ENCODE data around the gene MRPS6.

The MRPS6 gene

DNA sequence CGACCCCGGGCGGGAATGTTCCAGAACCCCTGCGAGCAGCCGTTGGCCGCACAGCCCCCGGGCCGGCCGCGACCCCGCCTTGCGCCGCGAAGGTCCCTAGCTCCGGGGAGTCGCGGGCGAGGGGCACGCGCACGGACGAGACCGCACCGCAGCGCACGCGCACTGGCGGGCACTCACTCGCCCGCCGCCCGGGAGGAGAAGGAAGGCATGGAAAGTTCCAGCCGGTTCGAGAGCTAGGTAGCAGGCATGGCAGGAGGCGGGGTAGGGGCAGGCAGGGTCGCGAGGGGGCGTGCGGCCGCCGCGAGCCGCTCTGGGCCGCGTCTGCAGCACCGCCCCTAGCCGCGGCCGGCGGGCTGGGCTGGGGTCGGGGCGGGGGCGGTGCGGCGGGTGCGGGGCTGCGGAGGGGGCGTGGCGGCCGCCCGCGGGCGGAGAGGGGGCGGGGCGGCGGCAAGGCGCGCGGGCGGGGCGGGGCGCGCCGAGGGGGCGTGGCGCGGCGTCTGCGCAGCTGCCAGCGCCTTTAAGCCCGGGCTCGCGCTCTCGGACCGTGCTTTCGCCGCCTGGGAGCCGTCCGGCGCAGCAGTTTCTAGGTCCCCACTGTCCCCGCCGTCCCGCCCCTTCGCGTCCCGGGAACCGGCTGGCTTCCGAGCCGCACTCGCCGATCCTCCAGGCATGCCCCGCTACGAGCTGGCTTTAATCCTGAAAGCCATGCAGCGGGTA lies at the start of gene MRPS6, which contains the start of gene SLC5A3:
MRPS6 (plus strand) TSS at position 547 of the 717 bp plus-strand sequence; CDS start at position 670, 123 bp downstream.
SLC5A3 (plus strand) TSS at position 547 of the 717 bp plus-strand sequence. CDS start 21,621 bp downstream, outside the sequence.
- H3K27ac ChIP-seq, result peak within 1 kb of the TSS; percentile 93
- TF ChIP-seq, protein P1, sequence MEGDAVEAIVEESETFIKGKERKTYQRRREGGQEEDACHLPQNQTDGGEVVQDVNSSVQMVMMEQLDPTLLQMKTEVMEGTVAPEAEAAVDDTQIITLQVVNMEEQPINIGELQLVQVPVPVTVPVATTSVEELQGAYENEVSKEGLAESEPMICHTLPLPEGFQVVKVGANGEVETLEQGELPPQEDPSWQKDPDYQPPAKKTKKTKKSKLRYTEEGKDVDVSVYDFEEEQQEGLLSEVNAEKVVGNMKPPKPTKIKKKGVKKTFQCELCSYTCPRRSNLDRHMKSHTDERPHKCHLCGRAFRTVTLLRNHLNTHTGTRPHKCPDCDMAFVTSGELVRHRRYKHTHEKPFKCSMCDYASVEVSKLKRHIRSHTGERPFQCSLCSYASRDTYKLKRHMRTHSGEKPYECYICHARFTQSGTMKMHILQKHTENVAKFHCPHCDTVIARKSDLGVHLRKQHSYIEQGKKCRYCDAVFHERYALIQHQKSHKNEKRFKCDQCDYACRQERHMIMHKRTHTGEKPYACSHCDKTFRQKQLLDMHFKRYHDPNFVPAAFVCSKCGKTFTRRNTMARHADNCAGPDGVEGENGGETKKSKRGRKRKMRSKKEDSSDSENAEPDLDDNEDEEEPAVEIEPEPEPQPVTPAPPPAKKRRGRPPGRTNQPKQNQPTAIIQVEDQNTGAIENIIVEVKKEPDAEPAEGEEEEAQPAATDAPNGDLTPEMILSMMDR (conservative IDR thresholded peaks at IDR 0.05), result peak; percentile 63

DNA sequence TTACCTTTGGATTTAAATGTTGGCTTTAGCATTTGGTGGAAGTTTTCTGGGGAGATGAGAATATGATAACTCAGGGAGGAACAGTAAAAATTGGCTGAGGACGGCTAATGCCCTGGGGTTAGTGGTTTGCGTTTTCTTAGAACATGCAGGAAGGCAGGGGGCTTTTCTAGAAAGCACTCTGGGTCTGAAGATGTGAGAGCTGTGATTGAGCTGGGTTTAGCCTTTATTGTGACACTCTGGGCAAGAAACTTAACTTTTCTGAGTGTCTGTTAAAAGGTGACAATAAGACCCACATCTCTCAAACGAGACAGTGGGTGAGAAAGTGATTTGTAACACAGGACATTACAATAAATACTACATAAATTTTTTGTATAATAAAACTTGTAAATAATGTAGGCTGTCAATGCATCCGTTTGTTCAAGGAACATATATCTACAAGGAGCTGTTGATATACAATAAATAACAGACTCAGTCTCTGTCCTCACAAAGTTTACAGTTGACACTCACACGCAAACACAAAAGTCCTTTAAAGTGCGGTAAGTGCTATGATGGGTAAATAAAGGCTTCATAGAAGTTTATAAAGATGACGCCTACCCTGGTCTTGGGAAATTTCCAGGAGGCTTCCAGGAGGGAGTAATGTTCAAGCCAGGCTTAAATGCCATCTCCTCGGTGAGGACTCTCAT lies 49.5 kb upstream of the MRPS6 start:
- TF ChIP-seq, protein P1 (conservative IDR thresholded peaks at IDR 0.05), result no peak
- no peak overlapping the region for H3K27ac ChIP-seq

DNA sequence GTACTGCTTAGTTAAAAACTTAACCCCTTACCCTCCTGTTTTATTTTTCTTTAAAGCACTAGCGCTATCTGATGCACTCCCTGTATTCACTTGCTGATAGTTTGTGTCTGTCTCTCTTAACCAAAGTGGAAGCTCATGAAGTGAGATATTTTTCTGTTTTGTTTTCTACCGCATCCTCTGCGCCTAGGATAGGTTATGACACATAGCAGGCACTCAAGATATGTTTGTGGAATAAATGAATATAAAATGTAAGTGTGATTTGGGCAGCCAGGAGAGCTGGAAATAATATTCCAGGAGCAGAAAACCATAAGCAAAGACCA lies 49.0 kb upstream of the MRPS6 start:
- no peak overlapping the region for H3K27ac ChIP-seq
- TF ChIP-seq, protein P1 (conservative IDR thresholded peaks at IDR 0.05), result no peak

DNA sequence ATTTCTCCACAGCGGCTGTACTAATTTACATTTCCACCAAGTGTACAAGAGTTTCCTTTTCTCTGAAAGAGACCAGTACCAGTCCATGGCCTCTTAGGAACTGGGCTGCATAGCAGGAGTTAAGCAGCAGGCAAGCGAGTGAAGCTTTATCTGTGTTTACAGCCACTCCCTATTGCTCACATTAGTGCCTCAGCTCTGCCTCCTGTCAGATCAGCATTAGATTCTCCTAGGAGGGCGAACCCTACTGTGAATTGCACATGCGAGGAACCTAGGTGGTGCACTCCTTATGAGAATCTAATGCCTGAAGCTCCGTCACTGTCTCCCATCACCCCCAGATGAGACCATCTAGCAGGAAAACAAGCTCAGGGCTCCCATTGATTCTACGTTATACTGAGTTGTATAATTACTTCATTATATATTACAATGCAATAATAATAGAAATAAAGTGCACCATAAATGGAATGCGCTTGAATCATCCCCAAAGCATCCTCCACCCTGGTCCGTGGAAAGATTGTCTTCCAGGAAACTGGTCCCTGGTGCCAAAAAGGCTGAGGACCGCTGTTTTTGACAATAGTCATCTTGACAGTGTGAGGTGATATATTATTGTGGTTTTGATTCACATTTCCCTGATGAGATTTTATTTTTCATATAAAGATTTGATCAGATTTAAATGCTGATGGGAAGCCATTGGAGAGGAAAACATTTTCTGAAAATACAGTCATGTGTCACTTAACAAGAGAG lies 45.5 kb upstream of the MRPS6 start:
- TF ChIP-seq, protein P1 (conservative IDR thresholded peaks at IDR 0.05), result no peak

DNA sequence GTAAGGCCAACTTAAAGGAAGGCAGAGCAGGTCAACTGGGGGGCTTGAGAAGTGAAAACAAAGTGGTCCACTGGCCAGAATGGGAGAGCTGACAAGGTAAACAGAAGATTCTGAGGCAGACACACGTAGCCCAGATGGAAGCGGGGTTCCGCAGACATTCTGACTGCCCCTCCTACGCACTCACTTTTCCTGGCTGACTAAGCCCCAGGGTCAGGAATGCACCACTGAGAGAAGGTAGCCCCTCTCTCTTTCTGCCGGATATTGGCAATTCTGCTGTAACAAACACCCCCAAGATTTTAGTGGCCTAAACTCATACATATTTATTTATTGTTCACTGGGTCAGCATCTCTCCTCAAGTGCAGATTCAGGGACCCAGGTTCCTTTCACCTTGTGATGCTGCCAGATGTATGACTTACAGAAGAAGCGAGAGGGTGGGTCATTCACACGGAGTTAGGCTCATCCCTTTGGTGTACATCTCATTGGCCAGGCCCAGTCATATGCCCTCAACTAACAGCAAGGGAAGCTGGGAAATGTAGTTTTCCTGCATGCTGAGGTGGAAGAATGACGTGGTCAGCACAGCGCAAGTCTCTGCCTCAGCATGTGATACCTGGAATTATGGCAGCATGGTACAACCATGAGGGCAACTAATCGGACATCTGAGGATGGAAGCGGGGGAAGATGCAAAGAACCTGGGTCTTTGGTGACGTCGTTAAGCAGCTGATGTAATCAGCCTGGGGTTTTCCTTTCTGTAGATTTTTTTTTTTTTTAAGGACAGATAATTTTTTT lies 43.4 kb upstream of the MRPS6 start:
- H3K27ac ChIP-seq, result no peak overlapping the region
- TF ChIP-seq, protein P1 (conservative IDR thresholded peaks at IDR 0.05), result no peak

More for the DNA sequence above, 45.5 kb upstream of the MRPS6 start:
- H3K27ac ChIP-seq, result no peak overlapping the region

DNA sequence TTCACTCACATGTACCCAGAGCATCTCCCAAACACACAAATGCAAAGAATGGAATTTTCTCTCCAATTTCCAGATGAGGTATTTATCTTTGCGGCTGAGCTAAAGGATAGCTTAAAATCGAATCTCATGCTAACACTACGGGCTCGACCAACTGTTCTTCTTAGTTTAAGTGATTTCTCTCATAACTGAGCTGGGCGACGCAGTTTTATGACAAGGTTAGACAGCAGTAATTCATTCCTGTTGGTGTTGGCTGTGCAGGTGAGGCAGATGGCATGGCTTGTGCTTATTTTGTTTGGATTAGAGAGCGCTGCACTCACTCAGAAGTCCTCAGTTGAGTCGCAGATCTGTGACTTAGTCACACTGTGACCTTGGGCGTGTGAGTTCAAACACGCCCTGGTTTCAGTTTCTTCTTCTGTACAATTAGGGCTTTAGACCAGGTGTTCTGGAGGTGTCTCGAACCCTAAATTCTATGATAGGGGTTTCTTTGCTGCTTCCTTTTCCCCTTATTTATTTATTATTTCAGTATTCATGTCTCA lies 41.5 kb upstream of the MRPS6 start:
- TF ChIP-seq, protein P1 (conservative IDR thresholded peaks at IDR 0.05), result no peak

More for the DNA sequence above, 41.5 kb upstream of the MRPS6 start:
- no peak overlapping the region for H3K27ac ChIP-seq

All from VCaP (cell line).